HG03342 (cell line): ENCODE measurements around the gene NRF1.
"Not testable (repeated sequence)": the region's sequence is repeated elsewhere in the genome, so short reads cannot be mapped to it uniquely, and the experiment has no call there.

Experiments
- ATAC-seq: cut with Tn5 transposase; IDR thresholded peaks from one replicate; pipeline ENCODE4 v1.9.1; 2021; ENCODE audit warnings: mild to moderate bottlenecking, moderate library complexity; ENCODE audit not compliant: unreplicated experiment

NRF1 gene

DNA sequence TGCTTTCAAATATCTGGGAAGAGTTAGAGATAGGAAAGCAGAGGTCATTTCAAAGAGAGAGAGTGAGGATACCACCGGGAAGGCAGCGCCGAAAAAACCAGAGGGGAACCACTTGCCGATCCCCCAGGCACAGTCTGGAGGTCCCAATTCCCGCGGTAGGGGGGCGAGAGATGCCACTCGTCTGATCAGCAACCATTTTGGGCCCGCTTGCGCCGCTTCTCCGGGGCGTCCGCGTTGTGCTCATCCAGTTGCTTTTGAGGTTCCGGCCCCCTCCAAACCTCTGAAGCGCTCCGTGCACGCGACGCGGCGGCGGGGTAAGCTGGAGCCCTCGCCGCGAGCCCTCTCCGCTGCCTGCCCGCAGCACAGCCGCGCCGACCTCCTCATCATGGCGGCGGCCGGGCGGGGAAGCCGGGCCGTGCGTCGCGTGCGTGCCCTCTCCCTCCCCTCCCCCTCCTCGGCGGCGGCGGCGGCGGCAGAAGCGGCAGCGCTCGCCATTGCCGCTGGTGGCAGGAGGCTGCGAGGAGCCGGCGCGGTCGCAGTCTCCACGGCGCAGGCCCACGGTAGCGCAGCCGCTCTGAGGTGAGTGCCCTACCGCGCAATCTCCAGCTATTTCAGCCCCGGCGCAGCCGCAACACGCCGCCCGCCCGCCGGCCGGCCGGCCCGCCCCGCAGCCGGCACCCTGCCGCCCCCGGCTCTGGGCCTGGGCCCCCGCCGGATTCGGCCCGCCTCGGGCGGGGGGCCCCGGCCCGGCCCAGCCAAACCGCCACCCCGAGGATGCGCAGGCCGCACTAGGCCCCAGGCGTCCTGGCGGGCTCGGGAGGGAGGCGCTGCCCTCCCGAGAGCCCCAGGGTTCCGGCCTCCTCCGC lies at the start of gene NRF1:
TSS of gene NRF1 (plus strand) at position 475 of the 866 bp plus-strand sequence. CDS start 45,632 bp downstream, outside the sequence.
- ATAC-seq = peak; percentile 68

DNA sequence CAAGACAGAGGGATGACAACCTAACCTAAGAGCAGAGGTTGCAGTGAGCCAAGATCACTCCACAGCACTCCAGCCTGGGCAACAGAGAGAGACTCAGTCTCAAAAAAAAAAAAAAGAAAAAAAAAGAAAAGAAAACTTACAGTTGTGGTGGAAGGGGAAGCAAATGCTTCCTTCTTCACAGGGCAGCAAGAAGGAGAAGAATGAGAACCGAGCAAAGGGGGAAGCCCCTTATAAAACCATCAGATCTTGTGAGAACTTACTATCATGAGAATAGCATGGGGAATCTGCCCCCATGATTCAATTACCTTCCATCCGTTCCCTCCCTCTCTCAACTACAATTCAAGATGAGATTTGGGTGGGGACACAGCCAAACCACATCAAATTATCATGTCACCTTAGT lies 45.2 kb upstream of the NRF1 start:
- ATAC-seq = not testable (repeated sequence)

DNA sequence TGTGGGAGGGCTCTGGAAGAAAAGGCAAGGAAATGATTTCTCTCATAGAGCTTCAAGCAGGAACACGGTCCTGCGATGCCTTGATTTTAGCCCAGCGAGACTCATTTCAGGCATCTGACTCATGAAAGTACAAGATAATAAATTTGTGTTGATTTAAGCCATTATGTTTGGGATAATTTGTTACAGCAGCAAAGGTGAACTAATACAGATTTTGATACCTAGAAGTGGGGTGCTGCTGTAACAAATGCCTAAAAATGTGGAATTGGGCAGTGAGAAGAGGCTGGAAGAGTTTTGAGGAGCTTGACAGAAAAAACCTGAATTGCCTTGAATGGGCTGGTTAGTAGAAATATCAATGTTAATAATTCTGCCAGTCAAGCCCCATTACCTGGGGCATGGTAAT lies 44.1 kb upstream of the NRF1 start:
- no peak for ATAC-seq

DNA sequence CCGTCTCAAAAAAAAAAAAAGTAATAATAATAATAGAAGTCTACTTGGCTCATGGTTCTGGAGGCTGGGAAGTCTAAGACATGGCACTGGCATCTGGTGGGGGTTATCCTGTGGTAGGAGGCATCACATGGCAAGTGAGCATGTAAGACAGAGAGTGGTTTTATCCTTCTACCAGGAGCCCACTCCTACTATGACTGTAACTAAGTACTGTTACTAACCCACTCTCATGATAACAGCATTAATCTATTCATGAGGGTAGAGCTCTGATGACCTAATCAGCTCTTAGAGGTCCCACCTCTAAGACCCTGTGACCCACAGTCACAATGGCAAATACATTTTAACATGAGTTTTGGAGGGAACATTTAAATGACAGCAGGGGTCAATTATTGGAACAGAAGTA lies 43.3 kb upstream of the NRF1 start:
- no peak for ATAC-seq

DNA sequence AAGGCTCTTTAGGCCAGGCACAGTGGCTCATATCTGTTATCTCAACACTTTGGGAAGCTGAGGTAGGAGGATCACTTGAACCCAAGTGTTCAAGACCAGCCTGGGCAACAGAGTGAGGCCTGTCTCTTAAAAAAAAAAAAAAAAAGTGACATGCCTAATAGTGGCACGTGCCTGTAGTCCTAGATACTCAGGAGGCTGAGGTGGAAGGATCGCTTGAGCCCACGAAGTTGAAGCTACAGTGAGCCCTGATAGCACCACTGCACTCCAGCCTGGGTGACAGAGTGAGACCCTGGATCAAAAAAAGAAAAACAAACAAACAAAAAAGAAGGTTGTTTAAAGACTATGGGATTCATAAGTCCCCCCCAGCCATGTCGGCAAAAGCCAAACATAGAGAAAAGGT lies 42.2 kb upstream of the NRF1 start:
- no peak for ATAC-seq

DNA sequence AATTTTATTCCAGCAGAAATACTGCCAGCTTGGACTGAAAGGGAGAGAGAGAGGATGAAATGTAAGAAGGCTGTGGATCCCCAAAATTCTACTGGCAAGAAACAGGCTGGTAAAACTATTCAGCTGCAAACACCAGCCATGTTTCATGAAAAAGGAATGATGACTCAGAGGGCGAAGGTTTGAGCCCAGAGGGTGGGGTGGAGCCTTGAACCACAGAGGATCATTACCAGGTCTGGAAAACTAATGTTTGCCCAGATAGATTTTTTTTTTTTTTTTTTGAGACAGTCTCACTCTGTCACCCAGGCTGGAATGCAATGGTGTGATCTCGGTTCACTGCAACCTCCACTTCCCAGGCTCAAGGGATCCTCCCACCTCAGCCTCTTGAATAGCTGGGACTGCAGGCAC lies 41.7 kb upstream of the NRF1 start:
- no peak for ATAC-seq

DNA sequence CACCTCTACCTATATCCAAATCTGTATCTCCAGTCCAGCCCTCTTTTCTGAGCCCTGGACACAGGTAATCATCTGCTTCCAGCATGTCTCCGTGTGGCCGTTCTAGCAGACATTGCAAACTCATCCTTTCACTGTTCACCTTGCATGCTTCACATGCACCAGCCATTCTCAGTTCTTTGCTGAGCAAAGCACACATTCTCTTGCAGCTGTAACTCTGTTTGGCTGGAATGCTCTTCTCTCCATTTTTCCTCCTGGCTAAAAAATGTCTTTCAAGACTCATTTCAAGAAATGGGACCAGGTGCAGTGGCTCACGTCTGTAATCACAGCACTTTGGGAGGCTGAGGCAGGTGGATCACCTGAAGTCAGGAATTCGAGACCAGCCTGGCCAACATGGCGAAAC lies 40.3 kb upstream of the NRF1 start:
- ATAC-seq = no peak

DNA sequence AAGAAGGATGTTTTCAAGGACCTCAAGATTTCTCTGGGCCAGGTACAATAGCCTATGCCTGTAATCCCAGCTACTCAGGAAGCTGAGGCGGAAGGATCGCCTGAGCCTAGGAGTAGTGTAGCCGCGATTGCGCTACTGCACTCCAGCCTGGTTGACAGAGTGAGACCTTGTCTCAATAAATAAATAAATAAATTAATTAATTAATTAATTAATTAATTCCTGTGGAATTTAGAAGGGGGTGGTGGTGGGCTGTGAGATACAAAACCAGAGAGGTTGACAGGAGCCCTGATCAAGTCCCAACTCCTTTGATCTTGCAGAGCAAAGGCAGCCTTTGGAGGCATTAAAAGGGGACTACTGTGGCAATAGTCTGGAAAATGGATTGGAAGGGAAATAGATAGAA lies 39.3 kb upstream of the NRF1 start:
- ATAC-seq = no peak

DNA sequence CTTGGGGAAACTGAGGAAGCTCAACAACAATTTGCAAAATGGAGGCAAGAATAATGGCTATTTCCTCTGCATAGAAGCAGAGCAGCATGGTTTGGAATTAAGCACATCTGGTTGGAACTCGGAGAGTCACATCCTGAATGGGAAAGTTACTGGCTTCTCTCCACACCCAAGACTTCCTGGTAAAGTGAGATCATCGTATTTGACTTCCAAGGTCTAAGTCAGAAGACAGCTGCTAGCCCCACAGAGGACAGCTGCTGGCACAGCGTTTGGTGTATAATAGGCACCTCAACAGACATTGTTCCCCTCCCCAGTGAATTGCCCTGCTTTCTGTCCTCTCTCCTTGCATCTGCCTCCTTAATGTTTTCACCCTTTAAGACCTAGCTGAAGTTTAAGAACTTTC lies 37.0 kb upstream of the NRF1 start:
- ATAC-seq = no peak

DNA sequence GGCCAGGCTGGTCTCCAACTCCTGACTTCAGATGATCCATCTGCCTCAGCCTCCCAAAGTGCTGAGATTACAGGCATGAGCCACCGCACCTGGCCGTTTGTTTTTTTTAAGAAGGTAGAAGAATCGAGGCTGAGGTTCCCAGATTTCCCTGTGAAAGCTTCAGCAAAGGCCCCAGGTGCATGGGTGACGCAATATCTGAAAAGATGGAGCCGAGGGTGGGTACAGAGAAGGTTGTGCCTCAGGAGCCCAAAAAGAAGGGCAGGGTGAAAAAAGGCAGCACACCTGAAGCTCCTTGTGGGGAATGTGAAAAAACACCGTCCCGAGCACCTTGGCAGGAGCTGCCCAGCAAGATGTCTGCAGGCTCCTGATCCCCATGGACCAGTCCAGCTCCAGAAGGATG lies 35.8 kb upstream of the NRF1 start:
- no peak for ATAC-seq

DNA sequence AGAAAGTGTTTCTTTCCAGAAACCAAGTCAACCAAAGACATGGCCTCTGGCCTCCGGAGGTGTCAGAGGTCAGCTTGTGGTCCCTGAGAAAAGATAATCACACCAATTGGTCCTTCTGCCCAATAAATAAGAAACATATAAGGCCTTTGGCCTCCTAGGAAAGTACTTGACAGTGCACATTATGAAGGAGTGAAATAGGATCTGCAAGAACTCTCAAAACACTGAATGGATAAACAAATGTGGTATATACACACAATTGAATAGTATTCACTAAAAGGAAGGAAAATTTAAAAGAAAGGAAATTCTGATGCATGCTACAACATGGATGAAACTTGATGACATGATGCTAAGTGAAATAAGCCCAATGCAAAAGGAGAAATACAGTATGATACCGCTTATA lies 35.4 kb upstream of the NRF1 start:
- no peak for ATAC-seq

DNA sequence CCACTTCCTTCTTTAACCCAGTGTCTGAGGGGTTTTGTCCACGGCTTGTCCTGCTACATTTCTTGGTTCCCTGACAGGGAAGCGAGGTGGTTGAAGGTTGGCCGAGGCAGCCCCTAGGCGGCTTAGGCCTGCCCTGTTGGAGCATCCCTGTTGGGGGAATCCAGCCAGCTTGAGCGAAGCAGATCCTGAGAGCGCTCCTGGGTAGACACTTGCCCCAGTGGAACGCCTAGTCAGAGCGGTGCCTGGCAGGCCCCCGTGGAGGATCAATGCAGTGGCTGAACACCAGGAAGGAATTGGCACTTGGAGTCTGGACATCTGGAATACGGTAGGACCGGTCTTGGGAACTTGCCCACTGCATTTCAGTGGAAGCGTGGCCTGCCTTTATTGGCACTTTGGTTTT lies 32.7 kb upstream of the NRF1 start:
- ATAC-seq = no peak

DNA sequence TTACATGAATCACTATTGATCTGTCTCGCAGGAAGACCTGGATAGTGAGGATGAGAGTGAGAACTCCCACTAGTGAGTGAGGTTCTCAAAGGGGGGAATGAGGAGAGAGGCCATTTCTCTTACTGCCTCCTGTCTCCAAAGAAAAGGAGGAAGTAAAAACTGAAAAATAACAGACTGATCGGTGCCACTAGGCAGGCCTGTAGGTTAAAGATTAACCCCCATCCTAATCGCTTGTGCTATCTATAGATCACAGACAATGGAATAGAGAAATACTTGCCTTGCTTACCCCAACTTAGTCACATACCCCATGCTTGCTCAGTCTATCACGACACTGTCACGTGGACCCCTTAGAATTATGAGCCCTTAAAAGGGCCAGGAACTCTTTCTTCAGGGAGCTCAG lies 25.3 kb upstream of the NRF1 start:
- ATAC-seq = not testable (repeated sequence)

DNA sequence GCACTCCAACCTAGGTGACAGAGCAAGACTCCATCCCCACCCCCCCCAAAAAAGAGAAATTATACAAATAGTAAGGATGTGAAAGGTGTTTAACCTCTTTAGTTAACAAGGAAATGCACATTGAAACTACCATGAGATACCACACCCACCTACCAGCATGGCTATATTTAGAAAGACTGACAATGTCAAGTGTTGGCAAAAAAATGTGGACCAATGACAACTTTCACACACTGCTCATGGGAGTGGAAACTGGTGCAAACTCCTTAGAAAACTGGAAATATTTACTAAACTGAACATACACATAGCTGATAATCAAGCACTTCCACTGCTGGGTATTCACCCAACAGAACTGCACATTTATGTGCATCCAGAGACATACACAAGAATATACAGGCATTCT lies 23.3 kb upstream of the NRF1 start:
- ATAC-seq = no peak

DNA sequence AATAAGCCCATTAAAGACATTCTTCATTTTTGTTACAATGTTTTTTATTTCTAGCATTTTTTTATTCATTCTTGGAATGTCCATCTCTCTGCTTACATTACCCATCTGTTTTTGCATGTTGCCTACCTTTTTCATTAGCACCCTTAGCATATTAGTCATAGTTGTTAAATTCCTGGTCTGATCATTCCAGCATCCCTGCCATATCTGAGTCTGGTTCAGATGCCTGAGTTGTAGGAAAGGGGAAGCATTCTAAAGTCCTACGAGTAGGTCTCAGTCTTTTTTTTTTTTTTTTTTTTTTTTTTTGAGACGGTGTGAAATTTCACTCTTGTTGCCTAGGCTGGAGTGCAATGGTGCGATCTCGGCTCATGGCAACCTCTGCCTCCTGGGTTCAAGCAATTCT lies 19.7 kb upstream of the NRF1 start:
- ATAC-seq = no peak

DNA sequence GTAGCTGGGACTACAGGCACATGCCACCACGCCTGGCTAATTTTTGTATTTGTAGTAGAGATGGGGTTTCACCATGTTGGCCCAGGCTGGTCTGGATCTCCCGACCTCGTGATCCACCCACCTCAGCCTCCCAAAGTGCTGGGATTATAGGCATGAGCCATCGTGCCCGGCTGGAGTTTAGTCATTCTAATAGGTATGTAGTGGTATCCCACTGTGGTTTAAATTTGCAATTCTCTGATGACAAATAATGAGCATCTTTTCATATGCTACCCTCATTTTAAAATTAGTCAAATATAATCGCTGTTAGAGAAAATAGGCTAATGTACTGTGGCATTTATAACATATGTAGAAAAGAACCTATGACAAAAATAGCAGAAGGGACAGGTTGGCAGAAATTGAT lies 15.1 kb upstream of the NRF1 start:
- ATAC-seq = not testable (repeated sequence)

DNA sequence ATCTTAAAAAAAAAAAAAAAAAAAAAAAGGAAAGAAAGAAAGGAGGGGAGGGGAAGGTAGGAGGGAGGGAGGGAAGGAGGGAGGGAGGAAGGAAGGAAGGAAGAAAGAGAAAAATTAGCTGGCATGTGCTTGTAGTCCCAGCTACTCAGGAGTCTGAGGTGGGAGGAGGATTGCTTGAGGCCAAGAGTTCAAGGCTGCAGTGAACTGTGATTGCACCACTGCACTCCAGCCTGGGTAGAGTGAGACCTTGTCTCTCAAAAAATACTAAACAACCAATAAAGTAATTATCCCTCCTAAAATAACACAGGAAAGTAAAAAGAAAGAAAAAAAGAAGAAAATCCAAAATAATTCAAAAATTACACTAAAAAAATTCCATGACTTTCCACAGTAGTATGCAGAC lies 13.8 kb upstream of the NRF1 start:
- no peak for ATAC-seq

DNA sequence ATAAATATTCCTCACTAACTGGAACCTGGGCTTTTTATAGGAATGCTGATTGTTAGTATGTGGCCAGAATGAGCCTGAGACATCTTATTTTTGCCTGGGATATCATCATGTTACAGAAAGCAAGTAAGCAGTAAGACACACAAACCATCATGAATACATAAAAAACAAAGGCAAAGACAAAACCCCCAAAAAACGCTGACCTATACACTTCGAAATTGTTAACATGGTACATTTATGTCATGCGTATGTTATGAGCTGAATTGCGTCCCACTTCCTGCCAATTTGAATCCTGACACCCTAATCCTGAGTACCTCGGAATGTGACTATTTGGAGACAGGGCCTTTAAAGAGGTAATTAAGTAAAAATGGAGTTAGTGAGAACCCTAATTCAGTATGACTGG lies 12.3 kb upstream of the NRF1 start:
- ATAC-seq = no peak

DNA sequence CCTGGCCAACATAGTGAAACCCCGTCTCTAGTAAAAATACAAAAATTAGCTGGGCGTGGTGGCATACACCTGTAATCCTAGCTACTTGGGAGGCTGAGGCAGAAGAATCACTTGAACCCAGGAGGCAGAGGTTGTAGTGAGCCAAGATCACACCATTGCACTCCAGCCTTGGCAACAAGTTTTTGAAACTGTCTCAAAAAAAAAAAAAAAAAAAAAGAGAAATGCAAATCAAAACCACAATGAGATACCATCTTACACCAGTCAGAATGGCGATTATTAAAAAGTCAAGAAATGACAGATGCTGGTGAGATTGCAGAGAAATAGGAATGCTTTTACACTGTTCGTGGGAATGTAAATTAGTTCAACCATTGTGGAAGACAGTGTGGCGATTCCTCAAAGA lies 7.9 kb upstream of the NRF1 start:
- ATAC-seq = not testable (repeated sequence)

DNA sequence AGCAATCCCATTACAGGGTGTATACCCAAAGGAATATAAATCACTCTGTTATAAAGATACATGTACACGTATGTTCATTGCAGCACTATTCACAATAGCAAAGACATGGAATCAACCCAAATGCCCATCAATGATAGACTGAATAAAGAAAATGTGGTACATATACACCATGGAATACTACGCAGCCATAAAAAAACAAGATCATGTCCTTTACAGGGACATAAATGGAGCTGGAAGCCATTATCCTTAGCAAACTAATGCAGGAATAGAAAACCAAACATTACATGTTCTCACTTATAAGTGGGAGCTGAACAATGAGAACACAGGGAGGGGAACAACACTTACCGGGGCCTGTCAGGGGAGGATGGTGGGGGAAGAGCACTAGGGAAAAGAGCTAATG lies 7.5 kb upstream of the NRF1 start:
- not testable (repeated sequence) for ATAC-seq

DNA sequence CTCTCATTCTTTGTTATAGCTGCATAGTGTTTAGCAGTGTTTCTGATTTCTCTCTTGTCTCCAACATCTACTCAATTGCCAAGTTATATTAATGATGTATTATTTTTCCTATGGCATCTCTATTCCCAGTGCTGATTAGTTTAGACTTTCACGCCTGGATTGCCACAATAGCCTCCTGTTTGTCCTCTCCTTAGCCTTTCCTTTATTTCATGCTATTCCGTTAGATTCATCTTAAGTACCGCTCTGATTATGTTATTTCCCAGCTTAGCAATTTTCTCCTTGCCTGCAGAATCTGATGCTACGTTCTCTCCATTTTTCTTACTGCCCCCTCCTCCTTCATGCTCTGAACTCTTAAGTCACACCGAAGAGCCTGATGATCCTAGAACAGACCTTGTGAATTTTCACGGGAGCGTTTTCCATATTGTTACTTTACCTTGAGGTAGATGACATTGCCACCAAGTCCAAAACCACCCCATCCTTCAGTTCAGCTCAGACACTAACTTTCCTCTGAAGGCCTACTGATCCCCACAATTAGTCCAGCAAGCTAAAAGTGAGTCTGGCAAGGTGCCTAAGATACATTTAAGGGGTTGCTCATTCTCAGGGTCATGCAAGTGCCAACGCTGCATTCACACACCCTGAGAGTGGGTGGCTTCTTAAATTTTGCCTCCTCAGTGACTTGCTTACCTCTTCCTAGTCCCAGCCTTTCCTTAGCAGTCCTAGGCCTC lies 6.6 kb upstream of the NRF1 start:
- no peak for ATAC-seq

DNA sequence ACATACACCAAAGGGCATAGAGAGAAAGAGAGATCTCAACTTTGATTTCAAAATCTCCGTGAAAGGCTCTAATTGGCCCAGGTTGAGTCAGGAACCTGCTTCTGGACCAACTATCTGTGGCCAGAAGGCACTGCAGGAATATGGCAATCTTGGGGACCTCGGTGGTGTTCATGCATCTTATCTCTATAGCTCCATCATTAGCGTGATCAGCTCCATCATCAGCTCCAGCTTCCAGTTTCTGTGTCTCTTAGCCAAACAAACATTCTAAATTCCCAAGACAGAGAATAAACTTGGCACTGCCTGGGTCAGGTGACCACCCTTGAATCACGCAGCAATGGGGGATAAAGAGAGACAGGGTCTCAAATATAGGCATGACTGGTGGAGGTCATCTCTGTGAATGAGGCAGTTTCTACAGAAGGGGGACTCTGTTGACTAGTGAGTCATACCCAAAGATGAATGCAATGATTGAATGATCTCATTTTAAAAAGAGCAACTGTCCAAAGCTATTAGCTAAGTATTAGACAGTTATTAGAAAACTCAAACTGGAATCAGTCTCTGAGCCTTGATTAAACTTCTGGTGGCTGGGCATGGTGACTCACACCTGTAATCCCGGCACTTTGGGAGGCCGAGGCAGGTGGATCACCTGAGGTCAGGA lies 5.4 kb upstream of the NRF1 start:
- no peak for ATAC-seq
